ENCODE measurements around the gene CCNJ.

- TF ChIP-seq POLR2AphosphoS5 (IDR thresholded peaks at IDR 0.05) (no peak), CTCF (IDR thresholded peaks at IDR 0.05) (no peak), POLR2A (IDR thresholded peaks at IDR 0.05) (no peak)
Measured at GRCh38 chr10:96022739-96023138, 20.6 kb upstream of the CCNJ start.
